PC-3 (cell line): ENCODE data around the gene NEO1. TPM values are rescaled to one million over a fixed set of nuclear protein-coding genes. Genes with fewer than 3 reads are reported as not detected.

Source experiments
- ATAC-seq: fragments of 200-7000 bp; cut with Tn5 transposase; 2 replicates; pipeline ENCODE4 v1.9.1; 2020; ENCODE audit warnings: mild to moderate bottlenecking, moderate library complexity
- BruUV-seq: library from RNA; stranded (reverse); fragments of 400-500 nt; replicated peaks from 2 replicates; lab custom pipeline; 2021; lab: Mats Ljungman, UMichigan
- CTCF ChIA-PET: fragments of 300-600 bp; sonication (Branson Sonifier 250); formaldehyde crosslinking; loops from one replicate; lab custom pipeline; 2022; ENCODE audit warnings: antibody characterized with exemption; lab: Charles Lee
- POLR2A ChIA-PET: fragments of 300-600 bp; sonication (Branson Sonifier 250); formaldehyde crosslinking; loops from one replicate; lab custom pipeline; 2022; ENCODE audit warnings: antibody characterized with exemption; ENCODE audit not compliant: unreplicated experiment; lab: Charles Lee
- DNase-seq: peaks from one replicate; pipeline ENCODE4 v3.0.0-alpha.2; 2015
- H2AFZ ChIP-seq: fragments of 300-600 bp; sonication (generic); 2 replicates; pipeline ENCODE4 v1.6.0; 2016; ENCODE audit warnings: antibody characterized with exemption, low read length
- H3F3A ChIP-seq: fragments of 300-600 bp; sonication (generic); one replicate; pipeline ENCODE4 v1.6.0; 2017; ENCODE audit warnings: antibody characterized with exemption, low read length, control low read depth, mild to moderate bottlenecking; ENCODE audit not compliant: unreplicated experiment
- H3K27ac ChIP-seq: fragments of 300-600 bp; sonication (generic); 2 replicates; pipeline ENCODE4 v1.5.1; 2016; ENCODE audit warnings: mild to moderate bottlenecking, low read length
- H3K27me3 ChIP-seq: fragments of 300-600 bp; sonication (generic); 2 replicates; pipeline ENCODE4 v1.6.1; 2016; ENCODE audit warnings: low read length, mixed read lengths
- H3K36me3 ChIP-seq: fragments of 300-600 bp; sonication (generic); 2 replicates; pipeline ENCODE4 v1.6.1; 2016; ENCODE audit warnings: low read depth, mixed run types, low read length, mixed read lengths
- H3K4me1 ChIP-seq: fragments of 300-600 bp; sonication (generic); 2 replicates; pipeline ENCODE4 v1.5.1; 2016; ENCODE audit warnings: low read length; ENCODE audit not compliant: insufficient read depth
- H3K4me2 ChIP-seq: fragments of 300-600 bp; sonication (generic); 2 replicates; pipeline ENCODE4 v1.6.0; 2016; ENCODE audit warnings: low read length
- H3K4me3 ChIP-seq: fragments of 300-600 bp; sonication (generic); 2 replicates; pipeline ENCODE4 v1.5.1; 2016; ENCODE audit warnings: mild to moderate bottlenecking, low read length, mixed read lengths
- H3K79me2 ChIP-seq: fragments of 300-600 bp; sonication (generic); 2 replicates; pipeline ENCODE4 v1.6.1; 2017; ENCODE audit warnings: low read length, mixed read lengths
- H3K9ac ChIP-seq: fragments of 300-600 bp; sonication (generic); 2 replicates; pipeline ENCODE4 v1.6.0; 2016; ENCODE audit warnings: mild to moderate bottlenecking, low read length
- H3K9me2 ChIP-seq: fragments of 300-600 bp; sonication (generic); replicated peaks from 2 replicates; pipeline ENCODE4 v1.6.1; 2016; ENCODE audit warnings: mixed run types, low read length, mixed read lengths
- H3K9me3 ChIP-seq: fragments of 300-600 bp; sonication (generic); 2 replicates; pipeline ENCODE4 v1.6.1; 2016; ENCODE audit warnings: low read length, mixed read lengths
- H4K20me1 ChIP-seq: fragments of 300-600 bp; sonication (generic); 2 replicates; pipeline ENCODE4 v1.6.1; 2016; ENCODE audit warnings: low read length, mixed read lengths
- CTCF ChIP-seq: fragments of 300-600 bp; sonication (generic); conservative IDR thresholded peaks from 2 replicates; pipeline ENCODE4 v1.5.1; 2017; ENCODE audit warnings: antibody characterized with exemption, low read depth, mild to moderate bottlenecking, low read length
- EZH2 ChIP-seq: fragments of 300-600 bp; sonication (generic); IDR thresholded peaks from one replicate; pipeline ENCODE4 v1.6.1; 2017; ENCODE audit warnings: antibody characterized with exemption, mild to moderate bottlenecking, low read length; ENCODE audit not compliant: unreplicated experiment
- EZH2phosphoT487 ChIP-seq: fragments of 300-600 bp; sonication (generic); IDR thresholded peaks from 2 replicates; pipeline ENCODE4 v1.6.1; 2018; ENCODE audit warnings: mild to moderate bottlenecking, antibody characterized with exemption, low read length, borderline replicate concordance
- intact Hi-C: fragments of 100-400 bp; cut with micrococcal nuclease; formaldehyde crosslinking; loops from 2 replicates; pipeline ENCODE4 v1.9.0; 2023
- total RNA-seq: library from RNA; depleted of rRNA; stranded (reverse); fragments of >200 nt; gene quantifications from 2 replicates; pipeline ENCODE4 v1.2.3, GENCODE V29; 2014

Gene NEO1
- total RNA-seq, 1 experiment from 2014 or later: 1.2 TPM

GRCh38 chr15:73049564-73050215 is 2.6 kb upstream of the NEO1 start:
- intact Hi-C loops: no loop called here
- Histone ChIP-seq H3K27me3 (peaks cover 52% of the 10 kb centered on the region), H3K4me3 (no peak overlapping the region), H4K20me1 (0 out of 2 replicates have a peak, but pooled peaks cover 6% of the 10 kb centered on the region), H2AFZ (no peak overlapping the region), H3K9me3 (no peaks in the 10 kb centered on the region), H3K4me1 (0 out of 2 replicates have a peak, but pooled peaks cover 3% of the 10 kb centered on the region), H3K27ac (no peak overlapping the region), H3K4me2 (no peak overlapping the region), H3F3A (no peaks in the 10 kb centered on the region), H3K9me2 (no peaks in the 10 kb centered on the region), H3K36me3 (no peaks in the 10 kb centered on the region), H3K9ac (no peak overlapping the region), H3K79me2 (no peaks in the 10 kb centered on the region)
- TF ChIP-seq EZH2 (no peak), EZH2phosphoT487 (no peak), CTCF (no peak)
- ATAC-seq (no peak), DNase-seq (no peak)
- POLR2A ChIA-PET: no interaction called here
- CTCF ChIA-PET: no interaction called here
- BruUV-seq: no TSS peak

- no peak overlapping the region for H3K9ac ChIP-seq
- peak overlapping the region; percentile 78 for H3K4me3 ChIP-seq
- H4K20me1 ChIP-seq: 0 out of 2 replicates have a peak, but pooled peaks cover 6% of the 10 kb centered on the region
- H3K36me3 ChIP-seq: no peaks in the 10 kb centered on the region
- no peaks in the 10 kb centered on the region for H3K79me2 ChIP-seq
- no peaks in the 10 kb centered on the region for H3F3A ChIP-seq
- H3K4me2 ChIP-seq: peak overlapping the region; percentile 95
- ATAC-seq (no peak), DNase-seq (no peak)
- no peaks in the 10 kb centered on the region for H3K9me3 ChIP-seq
- 0 out of 2 replicates have a peak, but pooled peaks cover 3% of the 10 kb centered on the region for H3K4me1 ChIP-seq
- intact Hi-C loops: no loop called here
- H3K9me2 ChIP-seq: no peaks in the 10 kb centered on the region
- peaks cover 62% of the 10 kb centered on the region for H3K27me3 ChIP-seq
- no peak overlapping the region for H3K27ac ChIP-seq
- ChIA-PET POLR2A (no interaction called here), CTCF (no interaction called here)
- no TSS peak for BruUV-seq
- peak overlapping the region; percentile 94 for H2AFZ ChIP-seq
- no peak for TF ChIP-seq EZH2
- TF ChIP-seq CTCF: no peak
- TF ChIP-seq EZH2phosphoT487: no peak
Measured at GRCh38 chr15:73050561-73051295, 1.5 kb upstream of the NEO1 start.
